NOMO-1 (cell line): ENCODE results near the gene COL4A3.

Experiments
- DNase-seq, 2 experiments: peaks; one replicate each; lab custom pipeline; 2025; ENCODE audit not compliant: unreplicated experiment in 2 of 2; lab: John Stamatoyannopoulos, UW

The COL4A3 gene

DNA sequence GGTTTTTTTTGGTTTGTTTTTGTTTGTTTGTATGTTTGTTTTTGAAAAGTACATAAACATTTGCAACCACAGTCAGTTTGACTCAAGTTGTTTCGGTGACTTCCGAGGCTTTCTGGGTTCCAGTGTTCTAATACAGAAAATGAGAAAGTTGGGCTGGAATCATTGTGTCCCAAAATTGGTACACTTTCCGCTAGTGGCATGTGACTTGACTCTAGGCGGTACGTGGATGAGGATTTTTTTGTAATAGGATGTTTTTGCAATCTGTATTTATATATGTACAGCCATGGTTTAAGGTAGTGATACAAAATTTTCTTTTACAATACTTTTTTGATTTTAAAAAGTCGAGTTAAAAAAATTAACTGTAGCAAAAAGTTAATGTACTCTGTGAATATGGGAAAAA is 162.4 kb downstream of the COL4A3 start:
- DNase-seq: no peak

DNA sequence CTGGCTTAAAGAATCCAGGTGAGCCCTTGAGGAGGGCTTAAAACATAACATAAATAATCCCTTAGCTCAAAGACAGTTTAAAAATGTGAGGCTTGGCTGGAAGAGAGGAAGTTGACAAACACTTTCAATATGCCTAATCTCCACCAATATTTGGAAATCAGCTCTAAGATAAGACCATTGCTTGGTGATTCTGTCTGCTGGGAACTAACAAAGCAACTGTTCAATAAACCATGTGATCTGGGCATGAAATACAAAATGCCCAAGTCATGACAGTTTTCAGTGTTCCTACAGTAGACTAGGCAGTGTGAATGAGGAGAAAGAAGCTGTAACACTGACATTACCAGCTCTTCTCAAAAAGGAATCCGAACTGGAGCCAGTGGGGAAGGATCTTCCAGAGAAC is 171.3 kb downstream of the COL4A3 start:
- DNase-seq: peak in 1 of 2 experiments; percentile 37

DNA sequence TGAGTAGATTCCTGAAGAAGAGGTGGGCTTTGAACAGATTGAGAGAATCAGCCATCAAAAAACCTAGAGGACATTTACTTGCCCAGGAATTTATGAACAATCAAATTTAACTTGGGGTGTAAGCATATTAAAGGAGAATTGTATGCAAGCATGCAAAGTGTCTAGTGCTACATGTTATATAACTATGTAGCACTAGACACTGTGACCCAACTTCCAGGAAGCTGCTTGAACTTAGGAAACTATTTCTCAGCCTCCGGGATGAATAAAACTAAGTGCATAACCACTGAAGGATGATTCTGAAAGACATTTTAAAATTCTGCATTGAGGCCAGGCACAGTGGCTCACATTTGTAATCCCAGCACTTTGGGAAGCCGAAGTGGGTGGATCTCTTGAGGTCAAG is 173.0 kb downstream of the COL4A3 start:
- DNase-seq: no peak

DNA sequence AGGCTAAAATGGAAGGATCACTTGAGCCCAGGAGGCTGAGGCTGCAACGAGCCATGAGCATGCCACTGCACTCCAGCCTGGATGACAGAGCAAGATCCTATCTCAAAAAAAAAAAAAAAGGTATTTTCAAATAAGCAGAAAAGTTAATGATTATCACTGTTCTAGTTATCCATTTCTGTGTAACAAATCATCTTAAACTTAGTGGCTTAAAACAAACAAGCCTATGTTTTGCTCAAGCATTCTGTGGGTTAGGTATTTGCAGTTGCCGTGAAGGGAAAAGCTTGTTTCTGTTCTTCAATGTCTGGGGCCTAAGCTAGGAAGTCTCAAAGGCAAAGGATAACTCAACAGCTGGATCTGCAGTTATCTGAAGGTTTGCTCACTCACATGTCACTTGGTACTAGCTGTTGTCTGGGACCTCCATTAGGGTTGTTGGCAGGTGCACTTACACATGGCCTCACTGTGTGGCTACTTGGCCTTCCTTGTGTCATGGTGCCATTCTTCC is 174.7 kb downstream of the COL4A3 start:
- no peak for DNase-seq

DNA sequence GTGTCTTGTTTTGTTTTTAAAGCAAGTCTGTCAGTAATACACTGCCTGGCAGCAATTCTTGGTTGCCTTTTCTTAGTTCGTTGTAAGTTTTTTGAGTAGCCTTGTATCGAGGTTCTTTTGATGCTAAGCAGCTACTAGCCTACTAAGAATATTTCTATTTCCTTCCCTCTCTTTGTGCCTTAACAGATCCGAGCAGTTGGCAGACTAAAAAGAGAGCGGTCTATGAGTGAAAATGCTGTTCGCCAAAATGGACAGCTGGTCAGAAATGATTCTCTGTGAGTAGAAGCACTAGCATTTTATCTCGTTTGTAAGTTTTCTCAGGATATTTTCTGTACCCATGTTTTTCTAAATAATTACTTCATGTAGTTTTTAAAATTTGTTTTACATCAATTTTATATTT is 175.7 kb downstream of the COL4A3 start:
- DNase-seq: no peak

DNA sequence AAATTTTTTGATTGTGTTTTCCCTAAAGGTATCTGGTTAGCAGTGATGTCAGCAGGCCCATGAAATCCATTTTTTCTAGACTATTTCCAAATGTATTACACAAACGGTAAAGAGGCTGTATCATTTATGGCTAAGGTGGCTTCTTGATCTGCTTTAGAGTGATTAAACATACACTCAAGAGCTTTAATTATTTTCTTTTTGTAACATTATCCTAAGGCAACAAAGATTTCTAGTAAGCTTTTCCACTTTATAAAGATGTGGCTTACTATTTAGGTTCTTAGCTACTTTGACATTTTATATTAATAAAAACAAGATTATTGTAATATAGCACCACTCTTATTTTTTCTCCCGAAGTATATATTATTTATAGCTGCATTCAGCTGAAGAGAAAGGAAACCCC is 177.1 kb downstream of the COL4A3 start:
- no peak for DNase-seq

DNA sequence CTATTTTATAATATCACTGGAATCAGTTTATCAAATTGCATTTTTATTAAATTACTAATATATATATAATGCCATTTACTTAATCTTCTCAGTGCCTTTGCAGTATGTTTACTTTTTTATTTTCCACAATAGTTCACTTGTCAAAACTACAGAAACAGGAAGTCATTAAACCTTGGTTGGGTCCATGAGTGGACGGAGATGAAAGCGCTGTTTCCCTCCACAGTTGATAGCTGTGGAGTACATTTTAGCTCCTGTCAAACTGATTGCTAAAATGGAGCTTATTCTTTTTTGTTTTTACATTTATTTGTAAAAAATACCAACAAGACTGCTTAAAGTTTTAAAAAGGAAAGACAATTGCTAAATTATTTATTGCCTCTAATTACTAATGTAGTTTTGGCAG is 179.8 kb downstream of the COL4A3 start:
- peak in 1 of 2 experiments; percentile 34 for DNase-seq

DNA sequence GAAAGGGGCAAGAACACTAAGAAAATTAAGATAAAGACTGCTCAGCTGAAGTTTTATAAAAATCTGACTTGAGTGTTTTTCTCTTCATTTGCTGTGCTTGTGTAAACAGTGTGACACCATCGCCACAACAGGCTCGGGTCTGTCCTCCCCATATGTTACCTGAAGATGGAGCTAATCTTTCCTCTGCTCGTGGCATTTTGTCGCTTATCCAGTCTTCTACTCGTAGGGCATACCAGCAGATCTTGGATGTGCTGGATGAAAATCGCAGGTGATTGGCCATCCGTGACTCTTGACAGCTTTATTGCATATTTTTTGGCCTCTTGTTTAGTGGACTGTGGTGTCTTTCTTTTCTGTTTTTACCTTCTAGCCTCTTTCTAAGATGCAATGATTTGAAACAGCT is 182.7 kb downstream of the COL4A3 start:
- no peak for DNase-seq

DNA sequence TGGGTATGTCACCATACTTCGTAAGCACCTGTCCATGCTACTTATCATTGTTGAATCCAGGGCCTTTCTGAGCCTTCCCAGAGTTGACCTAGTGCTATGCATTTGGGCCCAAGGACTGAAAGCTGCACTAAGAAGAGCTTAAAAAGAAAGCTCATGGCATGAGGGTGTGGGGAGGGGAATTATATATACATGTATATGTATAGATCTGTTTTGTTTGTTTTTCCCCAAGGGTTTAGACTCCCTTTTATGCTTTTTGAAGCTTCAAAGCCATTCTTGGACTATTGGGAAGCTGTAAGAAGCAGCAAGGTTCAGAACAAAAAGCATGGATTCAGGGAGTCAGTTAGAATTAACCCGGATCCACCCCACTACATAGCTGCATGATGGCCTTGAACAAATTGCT is 183.9 kb downstream of the COL4A3 start:
- no peak for DNase-seq

DNA sequence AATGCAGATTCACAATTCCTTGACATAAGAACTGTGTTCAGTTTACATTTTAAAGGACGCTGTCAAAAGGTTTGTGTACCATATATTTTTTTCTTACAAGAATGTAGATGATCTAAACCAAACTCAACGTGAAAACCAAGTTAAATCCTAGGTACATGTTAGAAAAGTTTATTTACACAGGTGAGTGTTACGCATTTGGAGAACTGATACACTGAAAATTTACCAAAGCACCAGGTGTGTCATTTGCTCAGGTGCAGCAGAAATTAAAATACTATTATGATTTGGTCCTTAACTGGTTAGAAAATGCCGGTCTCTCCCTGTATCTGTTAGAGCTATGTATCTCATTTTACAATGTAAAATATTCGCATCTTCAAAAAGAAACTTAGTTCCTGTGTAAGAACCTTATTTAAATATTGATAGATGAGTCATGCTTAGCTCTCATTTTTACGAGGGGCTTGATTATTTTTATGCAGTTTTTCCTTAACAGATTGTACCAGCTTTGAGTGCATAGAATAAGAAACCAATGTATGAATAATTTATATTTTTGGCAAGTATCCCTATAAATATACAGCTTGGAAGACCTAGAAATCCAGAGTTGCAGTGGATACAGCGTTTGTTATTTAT is 185.7 kb downstream of the COL4A3 start:
- DNase-seq: no peak

DNA sequence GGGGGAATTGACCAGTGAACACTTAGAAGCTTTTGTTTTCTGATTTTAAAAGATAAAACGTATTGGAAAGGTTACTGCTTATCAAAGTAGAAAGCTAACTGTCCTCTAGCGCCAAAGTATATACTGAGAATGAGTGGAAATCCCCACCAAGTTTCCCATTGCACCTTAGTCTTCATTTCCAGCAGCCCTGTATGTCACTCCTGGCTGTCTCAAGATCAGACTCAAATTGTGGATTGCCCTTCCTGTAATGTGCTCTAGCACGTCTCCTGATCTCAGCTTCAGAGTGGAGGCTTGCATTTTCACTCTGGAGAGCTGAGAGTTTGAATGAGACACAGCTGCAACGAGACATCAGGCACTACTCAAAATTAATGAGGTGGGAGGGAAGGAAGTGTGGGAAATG is 187.2 kb downstream of the COL4A3 start:
- DNase-seq: no peak

DNA sequence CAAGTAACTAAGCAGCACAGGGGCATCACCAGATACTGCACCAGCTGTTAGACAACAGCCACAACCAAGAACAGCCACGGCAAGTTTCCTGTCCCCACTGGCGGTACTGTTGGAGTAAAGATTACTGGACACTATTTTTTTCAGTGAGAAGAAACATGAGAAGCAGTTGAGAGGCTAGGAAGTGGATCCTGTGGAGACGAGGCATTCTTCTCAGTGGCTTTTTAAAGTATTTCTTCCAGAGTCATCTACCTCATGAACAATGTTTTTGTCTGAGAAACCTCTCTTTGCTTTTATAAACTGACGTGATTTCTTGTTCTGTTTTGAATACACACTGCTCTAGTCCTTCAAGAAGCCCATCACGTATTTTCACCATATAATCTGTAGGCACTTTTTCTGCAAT is 195.9 kb downstream of the COL4A3 start:
- DNase-seq: no peak

DNA sequence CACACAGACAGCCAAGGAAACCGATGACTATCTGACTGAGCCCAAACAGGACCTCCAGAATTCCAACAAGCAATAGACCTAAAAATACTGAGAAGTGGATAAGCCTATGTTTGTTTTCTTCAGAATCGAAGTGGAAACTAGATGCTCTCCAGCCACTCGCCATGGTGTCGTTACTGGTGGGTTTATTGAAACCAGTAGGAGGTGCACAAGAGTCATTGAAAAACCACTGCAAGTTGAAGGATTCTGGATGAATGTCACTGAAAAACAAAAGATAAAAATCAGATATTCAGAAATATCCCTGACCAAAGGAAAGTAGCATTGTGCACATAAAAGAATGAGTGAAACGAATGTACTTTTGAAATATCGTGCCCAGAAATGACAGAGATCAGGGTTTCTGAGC is 199.3 kb downstream of the COL4A3 start:
- DNase-seq: peak in 1 of 2 experiments; percentile 55
